A549 treated with GW870086 at 1 μM for 4 hours (cell line): ENCODE results near the gene ITGAX. TPM values are rescaled to one million over a fixed set of nuclear protein-coding genes. Genes with fewer than 3 reads are reported as not detected.

Experiments
- total RNA-seq: library from RNA; stranded (reverse); fragments of 200-300 nt; extraction: Qiagen RNA extraction; gene quantifications from 5 replicates; pipeline ENCODE4 v1.2.3, GENCODE V29; 2022; ENCODE audit warnings: low read depth

The ITGAX gene
- 1.0 to 2.4 TPM (median 1.3 TPM) in 5 replicates for total RNA-seq

DNA sequence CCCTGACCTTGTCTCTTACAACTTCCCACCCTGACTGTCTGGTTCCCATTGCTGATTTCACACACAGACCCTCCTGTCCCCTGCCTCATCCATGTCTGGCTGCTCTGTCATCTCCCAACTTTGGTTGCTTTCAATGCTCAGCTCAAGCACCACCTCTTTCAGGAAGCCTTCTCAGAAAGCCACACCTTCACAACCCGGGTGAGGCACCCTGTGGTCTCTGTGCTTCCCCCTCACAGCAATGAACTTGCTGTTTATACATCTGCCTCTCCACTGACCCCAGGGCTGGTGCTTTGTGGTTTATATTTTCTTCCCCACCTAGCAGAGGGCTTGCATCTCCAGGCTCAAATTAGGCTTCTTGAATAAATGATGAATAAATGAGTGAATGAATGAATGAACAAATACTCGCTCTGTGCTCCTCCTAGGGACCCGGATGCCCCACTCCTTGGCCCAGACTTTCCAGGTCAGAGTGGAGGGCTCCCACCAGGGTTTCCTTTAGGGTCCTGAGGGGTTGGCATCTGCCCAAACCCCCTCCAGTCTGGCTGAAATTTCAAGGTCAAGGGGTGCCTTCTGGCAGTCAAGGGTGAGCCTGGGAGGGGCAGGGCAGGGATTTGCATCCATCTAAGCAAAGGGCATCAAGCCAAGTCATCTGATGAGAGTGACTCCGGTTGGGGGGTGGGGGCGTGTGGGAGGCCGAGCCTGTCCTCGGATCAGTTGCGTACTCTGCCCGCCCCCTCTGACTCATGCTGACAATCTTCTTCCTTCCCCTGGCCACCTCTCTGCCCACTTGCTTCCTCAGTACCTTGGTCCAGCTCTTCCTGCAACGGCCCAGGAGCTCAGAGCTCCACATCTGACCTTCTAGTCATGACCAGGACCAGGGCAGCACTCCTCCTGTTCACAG is at the start of gene ITGAX:
Gene ITGAX, plus strand, starts transcription at position 783 of the 898 bp plus-strand sequence. Its CDS starts 79 bp downstream, at position 862.

GRCh38 chr16:31393056-31393455 is 38.1 kb downstream of the ITGAX start, which contains the start of gene ITGAD:
Gene ITGAD (plus strand): TSS chr16:31393335. CDS start chr16:31393361, 26 bp downstream.

GRCh38 chr16:31428279-31428597 is 73.3 kb downstream of the ITGAX start, which contains the start of gene COX6A2:
Gene COX6A2 (minus strand): TSS chr16:31428360. CDS start chr16:31428325, 35 bp downstream.

Other genes starting within 250 kb of the ITGAX start
- 39.1 to 56.9 TPM (median 51.7 TPM) in 5 replicates for gene BCKDK, start 246.8 kb upstream of the ITGAX start, total RNA-seq
- gene KAT8, start 237.5 kb upstream of the ITGAX start, total RNA-seq = 41.4 to 47.3 TPM (median 43.6 TPM) in 5 replicates
- gene PRSS8, start 219.4 kb upstream of the ITGAX start, total RNA-seq = 0.72 to 1.1 TPM (median 0.85 TPM) in 5 replicates
- 0.59 to 1.5 TPM (median 1.1 TPM) in 5 replicates for gene PRSS36, start 205.1 kb upstream of the ITGAX start, total RNA-seq
- gene FUS, start 175.0 kb upstream of the ITGAX start, total RNA-seq = 517 to 557 TPM (median 522 TPM) in 5 replicates
- gene PYCARD, start 152.4 kb upstream of the ITGAX start, total RNA-seq = 31.2 to 47.1 TPM (median 36.9 TPM) in 5 replicates
- gene TRIM72, start 141.1 kb upstream of the ITGAX start, total RNA-seq = 0.02 to 0.08 TPM (median 0.03 TPM) in 5 replicates
- gene PYDC1, start 138.0 kb upstream of the ITGAX start, total RNA-seq = not detected in 5 replicates
- 0.91 to 2.1 TPM (median 1.8 TPM) in 5 replicates for gene ITGAM, start 95.2 kb upstream of the ITGAX start, total RNA-seq
- 0.07 TPM in 1 of 5 replicates, not detected in the others for gene ITGAD, start 38.2 kb downstream of the ITGAX start, total RNA-seq
- gene COX6A2, start 73.2 kb downstream of the ITGAX start, total RNA-seq = not detected in 5 replicates
- 0.06 to 0.24 TPM (median 0.13 TPM) in 5 replicates for gene ZNF843, start 87.6 kb downstream of the ITGAX start, total RNA-seq
- 7.1 to 14.6 TPM (median 10.8 TPM) in 5 replicates for gene ARMC5, start 104.3 kb downstream of the ITGAX start, total RNA-seq
- 42.6 to 65.2 TPM (median 48.3 TPM) in 5 replicates for gene TGFB1I1, start 117.0 kb downstream of the ITGAX start, total RNA-seq
- 0.09 to 1.0 TPM (median 0.24 TPM) in 5 replicates for gene SLC5A2, start 127.9 kb downstream of the ITGAX start, total RNA-seq
- 40.2 to 51.2 TPM (median 48.8 TPM) in 5 replicates for gene RUSF1, start 153.2 kb downstream of the ITGAX start, total RNA-seq
- not detected in 5 replicates for gene AHSP, start 172.7 kb downstream of the ITGAX start, total RNA-seq